ENCODE data around the gene MED23.

DNA sequence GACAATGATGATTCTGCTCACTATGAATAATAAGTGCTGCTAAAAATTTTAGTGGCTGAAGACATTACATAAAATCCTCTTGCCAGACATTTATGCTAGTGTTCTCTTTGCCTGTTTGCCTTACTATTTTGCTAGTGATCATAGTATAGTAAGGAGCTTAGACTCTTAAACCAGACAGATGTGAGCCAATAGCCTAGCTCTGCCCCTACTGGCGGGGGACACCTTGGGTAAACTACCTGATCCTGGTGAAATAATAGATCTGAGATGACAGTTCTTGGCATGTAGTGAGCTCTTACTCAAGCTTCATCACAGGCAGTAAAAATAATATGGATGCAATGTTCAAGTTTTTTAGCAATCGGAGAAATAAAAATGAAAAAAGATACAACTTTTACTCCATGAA is 27.9 kb upstream of the MED23 start:
- TF ChIP-seq, protein P1, sequence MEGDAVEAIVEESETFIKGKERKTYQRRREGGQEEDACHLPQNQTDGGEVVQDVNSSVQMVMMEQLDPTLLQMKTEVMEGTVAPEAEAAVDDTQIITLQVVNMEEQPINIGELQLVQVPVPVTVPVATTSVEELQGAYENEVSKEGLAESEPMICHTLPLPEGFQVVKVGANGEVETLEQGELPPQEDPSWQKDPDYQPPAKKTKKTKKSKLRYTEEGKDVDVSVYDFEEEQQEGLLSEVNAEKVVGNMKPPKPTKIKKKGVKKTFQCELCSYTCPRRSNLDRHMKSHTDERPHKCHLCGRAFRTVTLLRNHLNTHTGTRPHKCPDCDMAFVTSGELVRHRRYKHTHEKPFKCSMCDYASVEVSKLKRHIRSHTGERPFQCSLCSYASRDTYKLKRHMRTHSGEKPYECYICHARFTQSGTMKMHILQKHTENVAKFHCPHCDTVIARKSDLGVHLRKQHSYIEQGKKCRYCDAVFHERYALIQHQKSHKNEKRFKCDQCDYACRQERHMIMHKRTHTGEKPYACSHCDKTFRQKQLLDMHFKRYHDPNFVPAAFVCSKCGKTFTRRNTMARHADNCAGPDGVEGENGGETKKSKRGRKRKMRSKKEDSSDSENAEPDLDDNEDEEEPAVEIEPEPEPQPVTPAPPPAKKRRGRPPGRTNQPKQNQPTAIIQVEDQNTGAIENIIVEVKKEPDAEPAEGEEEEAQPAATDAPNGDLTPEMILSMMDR (IDR thresholded peaks at IDR 0.05; ENCODE audit: low read length), result no peak
- no peak for TF ChIP-seq EZH2phosphoT487 (IDR thresholded peaks at IDR 0.05; ENCODE audit: low read length)
- no peak for TF ChIP-seq EZH2 (optimal IDR thresholded peaks at IDR 0.05; ENCODE audit: low read depth, low read length)
